ENCODE data around the gene RPH3AL.
"Not testable (repeated sequence)": the region's sequence is repeated elsewhere in the genome, so short reads cannot be mapped to it uniquely, and the experiment has no call there.

The RPH3AL gene

DNA sequence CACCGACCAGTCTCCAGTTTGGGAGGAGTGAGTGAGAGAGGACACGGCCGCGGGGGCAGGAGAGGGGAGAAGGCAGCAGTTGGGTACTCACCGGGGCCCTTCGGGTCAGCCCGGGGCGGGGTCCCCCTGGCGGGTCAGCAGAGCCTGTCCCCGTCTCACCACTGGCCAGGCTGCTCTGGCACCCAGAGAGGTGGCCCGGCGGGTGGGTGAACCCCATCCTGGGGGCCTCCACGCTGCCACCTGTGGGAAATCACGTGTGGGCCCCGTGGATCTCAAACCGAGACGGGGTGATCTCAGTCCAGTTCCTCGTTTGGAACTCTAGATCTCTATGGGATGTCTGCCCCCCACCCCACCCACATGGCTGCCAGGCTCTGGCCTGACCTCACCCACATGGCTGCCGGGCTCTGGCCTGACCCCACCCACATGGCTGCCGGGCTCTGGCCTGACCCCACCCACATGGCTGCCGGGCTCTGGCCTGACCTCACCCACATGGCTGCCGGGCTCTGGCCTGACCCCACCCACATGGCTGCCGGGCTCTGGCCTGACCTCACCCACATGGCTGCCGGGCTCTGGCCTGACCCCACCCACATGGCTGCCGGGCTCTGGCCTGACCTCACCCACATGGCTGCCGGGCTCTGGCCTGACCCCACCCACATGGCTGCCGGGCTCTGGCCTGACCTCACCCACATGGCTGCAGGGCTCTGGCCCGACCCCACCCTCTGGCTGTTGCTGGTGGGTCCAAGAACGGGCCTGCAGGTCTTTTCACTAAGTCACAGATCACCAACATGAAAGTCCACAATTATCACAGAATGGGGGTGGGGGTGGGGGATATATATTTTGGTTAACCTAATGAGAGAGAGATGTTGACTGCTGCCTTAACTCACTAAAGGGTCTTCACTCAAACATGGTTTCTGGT lies 136.8 kb downstream of the RPH3AL start:
- DNase-seq = not testable (repeated sequence)

- DNase-seq = no peak
Measured at GRCh38 chr17:214881-215331, 137.7 kb downstream of the RPH3AL start.

GRCh38 chr17:213286-214105 lies 139.1 kb downstream of the RPH3AL start:
- no peak for DNase-seq

- DNase-seq = no peak
Measured at GRCh38 chr17:210402-210801, 142.2 kb downstream of the RPH3AL start.

DNA sequence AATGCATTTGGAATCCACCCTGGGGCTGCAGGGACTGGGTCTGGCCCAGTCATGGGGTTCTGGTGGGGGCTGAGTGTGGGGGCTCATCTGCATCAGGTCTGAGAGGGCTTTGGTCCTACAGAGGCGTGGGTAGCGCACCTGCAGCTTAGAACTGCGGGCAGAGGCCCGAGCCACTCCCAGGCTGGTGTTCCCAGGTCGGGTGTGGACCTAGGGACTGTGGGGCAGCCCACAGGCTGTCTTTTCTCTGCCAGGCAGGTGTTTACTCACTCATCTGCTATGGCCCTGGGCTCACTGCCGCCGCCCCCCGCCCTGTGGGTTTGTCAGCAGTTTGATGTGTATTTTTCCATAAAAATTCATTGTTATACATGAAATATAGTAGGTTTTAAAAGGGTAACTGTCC lies 144.2 kb downstream of the RPH3AL start:
- DNase-seq = no peak

DNA sequence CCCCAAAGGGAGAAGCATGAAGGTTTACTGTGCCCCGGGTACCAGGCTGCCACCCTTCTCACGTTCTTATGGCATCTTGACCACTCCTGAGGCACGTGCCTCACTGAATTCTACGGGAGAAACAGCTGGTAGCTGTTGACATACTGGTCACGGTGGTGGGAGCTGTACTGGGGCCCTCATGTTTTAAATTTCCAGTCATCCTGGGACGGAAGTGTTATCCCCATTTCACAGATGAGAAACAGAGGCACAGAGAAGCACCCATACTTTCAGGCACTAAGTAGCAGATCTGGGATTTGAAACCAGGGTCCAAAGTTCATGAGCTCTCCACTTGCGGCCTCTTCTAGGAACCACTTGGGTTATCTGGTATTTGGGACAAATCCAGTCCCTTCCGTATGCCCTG lies 144.8 kb downstream of the RPH3AL start:
- DNase-seq = no peak

DNA sequence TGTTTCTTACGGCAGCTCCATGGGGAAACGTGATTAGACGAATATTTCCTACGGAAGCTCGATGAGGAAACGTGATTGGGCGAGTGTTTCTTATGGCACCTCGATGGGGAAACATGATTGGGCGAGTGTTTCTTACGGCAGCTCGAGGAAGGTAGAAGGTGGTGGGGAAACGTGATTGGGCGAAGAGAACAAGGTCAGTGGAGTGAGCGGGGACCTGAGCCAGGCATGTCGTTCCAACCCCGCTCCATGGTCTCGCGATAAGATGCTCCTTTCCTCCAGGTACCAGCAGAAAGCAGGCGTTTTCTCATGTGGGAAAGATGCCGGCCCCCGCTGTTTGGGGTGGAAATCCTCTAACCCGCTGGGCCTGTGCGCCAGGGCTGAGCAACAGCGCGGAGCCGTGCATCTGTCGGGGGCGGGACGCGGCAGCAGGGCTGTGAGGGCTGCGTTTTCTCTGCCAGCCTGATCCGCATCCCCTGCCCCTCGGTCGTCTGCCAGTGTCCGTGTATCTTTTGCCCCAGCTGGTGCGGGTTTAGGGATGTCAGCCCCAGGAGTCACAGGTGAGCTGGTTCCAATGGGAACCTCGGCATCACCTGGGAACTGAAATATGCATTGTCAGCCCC lies 145.6 kb downstream of the RPH3AL start:
- no peak for DNase-seq

DNA sequence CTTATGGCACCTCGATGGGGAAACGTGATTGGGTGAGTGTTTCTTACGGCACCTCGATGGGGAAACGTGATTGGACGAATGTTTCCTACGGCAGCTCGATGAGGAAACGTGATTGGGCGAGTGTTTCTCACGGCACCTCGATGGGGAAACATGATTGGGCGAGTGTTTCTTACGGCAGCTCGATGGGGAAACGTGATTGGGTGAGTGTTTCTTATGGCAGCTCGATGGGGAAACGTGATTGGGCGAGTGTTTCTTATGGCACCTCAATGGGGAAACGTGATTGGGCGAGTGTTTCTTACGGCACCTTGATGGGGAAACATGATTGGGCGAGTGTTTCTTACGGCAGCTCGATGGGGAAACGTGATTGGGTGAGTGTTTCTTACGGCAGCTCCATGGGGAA lies 146.1 kb downstream of the RPH3AL start:
- not testable (repeated sequence) for DNase-seq

DNA sequence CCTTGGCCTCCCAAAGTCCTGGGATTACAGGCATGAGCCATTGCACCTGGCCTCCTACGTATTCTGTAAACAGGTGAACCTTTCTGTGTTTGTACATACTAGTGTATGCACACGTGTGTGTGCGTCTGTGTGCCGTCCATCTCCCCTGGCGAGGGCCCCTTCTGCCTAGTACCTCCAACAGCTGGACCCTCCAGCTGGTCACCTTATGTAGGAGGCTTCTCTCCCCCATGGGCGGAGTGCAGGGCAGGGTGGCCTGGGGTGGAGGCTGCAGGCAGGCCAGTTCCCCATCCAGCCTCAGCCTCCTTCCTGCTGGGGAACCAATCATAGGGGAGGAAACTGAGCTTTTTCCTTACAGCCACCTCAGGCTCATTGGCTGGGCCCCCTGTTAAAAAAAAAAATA lies 146.8 kb downstream of the RPH3AL start:
- no peak for DNase-seq

- no peak for DNase-seq
Measured at GRCh38 chr17:205148-205669, 147.4 kb downstream of the RPH3AL start.

- DNase-seq = no peak
Measured at GRCh38 chr17:204427-205147, 148.0 kb downstream of the RPH3AL start.

DNA sequence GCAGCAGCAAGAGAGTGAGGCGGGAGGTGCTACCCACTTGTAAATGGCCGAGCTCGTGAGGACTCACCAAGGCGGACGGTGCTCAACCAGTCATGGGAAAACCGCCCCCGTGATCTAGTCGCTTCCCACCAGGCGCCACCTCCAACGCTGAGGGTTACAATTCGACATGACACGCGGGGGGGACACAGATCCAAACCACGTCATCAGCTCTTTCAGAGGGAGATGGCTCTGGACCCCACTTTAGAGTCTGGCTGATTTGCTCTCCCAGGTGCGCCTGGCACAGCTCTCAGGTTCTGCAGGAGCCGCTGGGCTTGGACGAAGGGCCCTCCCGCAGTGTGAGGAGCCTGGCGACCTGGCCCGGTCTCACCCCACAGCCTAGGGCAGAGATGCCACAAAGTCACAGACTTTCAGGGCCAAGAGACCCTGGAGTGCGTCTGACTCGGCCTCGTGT lies 150.1 kb downstream of the RPH3AL start:
- no peak for DNase-seq

DNA sequence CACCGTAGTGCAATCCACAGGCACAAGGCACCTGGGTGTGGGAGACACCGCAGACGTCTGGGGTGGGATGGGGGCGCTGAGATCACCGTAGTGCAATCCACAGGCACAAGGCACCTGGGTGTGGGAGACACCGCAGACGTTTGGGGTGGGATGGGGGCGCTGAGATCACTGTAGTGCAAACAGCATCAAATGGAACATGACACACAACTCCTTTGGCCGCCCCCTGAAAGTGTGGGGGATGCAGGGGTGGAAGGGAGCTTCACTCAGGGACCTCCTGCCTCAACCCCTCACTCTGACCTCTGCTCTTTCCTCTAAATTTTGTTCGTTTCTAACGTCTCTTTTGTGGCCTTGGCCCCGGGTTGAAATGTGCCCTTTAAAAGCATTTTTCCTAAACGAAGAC lies 150.9 kb downstream of the RPH3AL start:
- DNase-seq = not testable (repeated sequence)

GRCh38 chr17:201257-201656 lies 151.3 kb downstream of the RPH3AL start:
- DNase-seq = not testable (repeated sequence)

GRCh38 chr17:200586-200985 lies 152.0 kb downstream of the RPH3AL start:
- no peak for DNase-seq

DNA sequence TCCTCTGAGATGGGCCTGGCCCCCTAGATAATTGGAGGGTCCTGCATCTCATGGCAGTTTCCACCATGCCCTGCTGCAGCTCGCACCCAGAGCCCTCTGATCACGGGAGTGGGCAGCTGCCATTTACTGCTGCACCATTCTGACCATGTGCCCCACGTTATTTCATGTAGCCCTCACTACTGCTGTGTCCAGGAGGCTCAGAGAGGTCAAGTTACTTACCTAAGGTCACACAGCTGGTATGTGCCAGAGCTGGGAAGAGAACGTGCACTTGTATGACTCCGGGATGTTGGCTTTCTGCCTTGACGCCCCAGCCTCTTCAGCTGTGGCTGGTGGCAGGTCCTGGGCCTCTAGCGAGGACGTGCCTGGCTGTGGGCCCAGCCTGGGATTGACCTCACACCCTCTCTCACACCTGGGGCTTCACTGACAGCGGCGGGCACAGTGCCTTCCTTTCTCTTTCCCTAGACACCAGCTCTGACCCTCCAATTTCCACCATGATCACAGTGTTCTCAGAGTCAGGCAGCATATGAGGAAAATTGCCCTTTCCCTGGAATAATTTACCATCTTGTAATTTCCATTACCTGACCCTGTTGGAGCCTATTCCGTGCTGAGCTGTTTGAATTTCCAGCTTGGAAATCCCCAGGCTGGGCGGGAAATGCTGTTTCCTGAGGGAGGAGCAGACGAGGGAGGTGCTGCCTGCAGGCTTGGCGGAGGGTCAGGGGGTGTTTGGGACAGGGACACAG lies 152.6 kb downstream of the RPH3AL start:
- no peak for DNase-seq

GRCh38 chr17:199191-199604 lies 153.4 kb downstream of the RPH3AL start:
- DNase-seq = no peak

DNA sequence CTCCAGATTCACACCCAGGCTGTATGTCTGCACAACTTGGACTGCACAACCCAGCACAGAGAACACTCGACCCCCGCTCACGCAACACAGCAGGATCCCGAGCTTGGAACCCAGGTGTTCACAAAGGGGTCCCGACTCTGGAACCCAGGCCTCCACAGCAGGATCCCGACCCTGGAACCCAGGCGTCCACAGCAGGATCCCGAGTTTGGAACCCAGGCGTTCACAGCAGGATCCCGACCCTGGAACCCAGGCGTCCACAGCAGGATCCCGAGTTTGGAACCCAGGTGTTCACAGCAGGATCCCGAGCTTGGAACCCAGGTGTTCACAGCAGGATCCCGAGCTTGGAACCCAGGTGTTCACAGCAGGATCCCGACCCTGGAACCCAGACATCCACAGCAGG lies 154.4 kb downstream of the RPH3AL start:
- not testable (repeated sequence) for DNase-seq

DNA sequence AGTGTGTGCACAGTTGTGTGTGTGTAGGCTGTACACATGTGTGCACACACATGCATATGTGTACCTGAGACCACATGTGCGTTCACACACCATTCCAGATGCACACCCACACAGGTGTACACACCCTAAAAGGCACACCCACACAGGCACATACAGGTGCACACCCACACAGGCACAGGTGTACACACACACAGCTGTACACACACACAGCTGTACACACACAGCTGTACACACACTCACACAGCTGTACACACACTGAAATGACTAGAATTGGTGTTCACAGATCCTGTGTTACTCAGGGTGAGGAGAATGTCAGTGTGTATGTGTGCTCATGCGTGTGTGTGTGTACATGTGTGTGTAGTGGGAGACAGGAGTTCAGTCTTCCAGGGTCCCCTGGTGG lies 155.3 kb downstream of the RPH3AL start:
- DNase-seq = no peak

GRCh38 chr17:194828-195602 lies 157.6 kb downstream of the RPH3AL start:
- no peak for DNase-seq
